Astrocyte of the spinal cord (primary cell): ENCODE measurements around the gene USP26.
"Not testable (repeated sequence)": the region's sequence is repeated elsewhere in the genome, so short reads cannot be mapped to it uniquely, and the experiment has no call there.

Experiments
- DNase-seq: peaks from one replicate; pipeline ENCODE4 v3.0.0; 2011; ENCODE audit warnings: low read depth, low spot score
- H3K4me3 ChIP-seq: 2 replicates; pipeline ENCODE4 v1.5.1; 2011; ENCODE audit warnings: low read depth, mild to moderate bottlenecking, low read length, moderate library complexity
- in situ Hi-C: cut with HindIII; loops from 2 replicates; pipeline ENCODE4 v1.10.0; 2017; ENCODE audit warnings: low sequenced_read_pairs
- TF ChIP-seq, protein P1 (sequence below): IDR thresholded peaks from 2 replicates; pipeline ENCODE4 v1.5.1; 2012; ENCODE audit warnings: low read depth, mild to moderate bottlenecking, low read length, inconsistent platforms

The USP26 gene

DNA sequence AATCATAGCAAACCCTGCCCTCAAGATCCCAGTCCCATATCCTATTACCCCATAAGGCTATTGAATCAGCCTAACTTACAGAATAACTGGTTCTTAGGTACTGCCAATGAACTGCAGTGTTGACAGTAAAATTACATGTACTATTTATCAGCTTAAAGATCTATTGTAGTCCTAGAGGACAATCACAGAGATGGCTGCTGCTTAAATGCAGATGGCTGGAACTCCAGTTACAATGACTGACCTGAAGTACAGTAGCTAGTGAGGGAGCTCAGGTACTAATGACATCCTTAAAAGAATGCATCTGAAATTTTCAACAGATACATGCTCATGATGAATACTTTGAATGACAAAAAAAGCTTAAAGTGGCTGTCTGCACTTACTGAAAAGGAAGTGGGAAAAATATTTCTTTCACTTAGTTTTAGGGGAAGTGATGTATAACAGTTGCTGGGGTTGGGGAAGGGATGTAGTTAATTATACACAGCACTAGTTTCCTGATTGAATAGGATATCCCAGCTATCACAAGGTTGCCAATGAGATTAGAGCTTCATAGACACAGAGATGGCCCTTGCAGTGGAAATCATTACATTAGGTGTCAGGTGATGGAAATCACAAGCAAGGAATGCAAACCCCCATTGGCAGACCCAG, 42.0 kb downstream of the USP26 start:
- TF ChIP-seq, protein P1, sequence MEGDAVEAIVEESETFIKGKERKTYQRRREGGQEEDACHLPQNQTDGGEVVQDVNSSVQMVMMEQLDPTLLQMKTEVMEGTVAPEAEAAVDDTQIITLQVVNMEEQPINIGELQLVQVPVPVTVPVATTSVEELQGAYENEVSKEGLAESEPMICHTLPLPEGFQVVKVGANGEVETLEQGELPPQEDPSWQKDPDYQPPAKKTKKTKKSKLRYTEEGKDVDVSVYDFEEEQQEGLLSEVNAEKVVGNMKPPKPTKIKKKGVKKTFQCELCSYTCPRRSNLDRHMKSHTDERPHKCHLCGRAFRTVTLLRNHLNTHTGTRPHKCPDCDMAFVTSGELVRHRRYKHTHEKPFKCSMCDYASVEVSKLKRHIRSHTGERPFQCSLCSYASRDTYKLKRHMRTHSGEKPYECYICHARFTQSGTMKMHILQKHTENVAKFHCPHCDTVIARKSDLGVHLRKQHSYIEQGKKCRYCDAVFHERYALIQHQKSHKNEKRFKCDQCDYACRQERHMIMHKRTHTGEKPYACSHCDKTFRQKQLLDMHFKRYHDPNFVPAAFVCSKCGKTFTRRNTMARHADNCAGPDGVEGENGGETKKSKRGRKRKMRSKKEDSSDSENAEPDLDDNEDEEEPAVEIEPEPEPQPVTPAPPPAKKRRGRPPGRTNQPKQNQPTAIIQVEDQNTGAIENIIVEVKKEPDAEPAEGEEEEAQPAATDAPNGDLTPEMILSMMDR = no peak
- DNase-seq = no peak
- H3K4me3 ChIP-seq = no peak overlapping the region
- in situ Hi-C loops = no loop called here

DNA sequence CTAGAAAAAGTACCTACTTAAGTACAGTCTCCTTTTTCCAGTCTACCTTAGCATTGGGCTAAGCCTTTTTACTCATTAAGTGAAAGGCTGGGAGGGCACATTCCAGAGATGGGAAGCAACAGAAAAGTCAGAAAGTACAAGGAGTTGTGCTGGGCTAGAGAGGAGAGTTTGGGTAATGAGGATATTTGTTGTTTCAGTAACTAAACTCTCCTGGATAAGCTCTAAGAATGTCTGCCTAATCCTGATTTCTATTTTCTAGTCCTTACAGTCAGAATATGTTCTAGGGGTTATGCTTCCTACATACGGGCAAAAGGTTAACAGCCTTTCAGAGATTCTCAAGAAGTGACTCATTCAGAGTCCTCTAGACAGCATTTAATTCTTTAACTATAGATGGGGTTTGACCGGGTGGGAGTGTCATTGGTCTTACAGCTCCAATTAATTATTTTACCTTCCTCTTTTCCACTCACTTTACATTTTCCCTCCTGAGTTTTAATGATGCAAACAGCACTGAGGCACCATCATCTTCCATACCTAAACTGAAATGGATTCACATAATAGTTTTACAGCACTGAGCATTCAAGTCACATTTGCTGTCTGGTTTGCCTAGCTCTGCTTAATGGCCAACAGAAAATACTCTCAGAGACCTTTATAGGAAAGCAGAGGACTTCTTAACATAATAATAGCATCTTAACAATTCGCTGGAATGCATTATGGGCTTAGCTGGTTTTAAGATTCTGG, 42.9 kb downstream of the USP26 start:
- no peak overlapping the region for H3K4me3 ChIP-seq
- TF ChIP-seq, protein P1 = no peak
- peak; percentile 14 for DNase-seq
- in situ Hi-C loops = no loop called here

DNA sequence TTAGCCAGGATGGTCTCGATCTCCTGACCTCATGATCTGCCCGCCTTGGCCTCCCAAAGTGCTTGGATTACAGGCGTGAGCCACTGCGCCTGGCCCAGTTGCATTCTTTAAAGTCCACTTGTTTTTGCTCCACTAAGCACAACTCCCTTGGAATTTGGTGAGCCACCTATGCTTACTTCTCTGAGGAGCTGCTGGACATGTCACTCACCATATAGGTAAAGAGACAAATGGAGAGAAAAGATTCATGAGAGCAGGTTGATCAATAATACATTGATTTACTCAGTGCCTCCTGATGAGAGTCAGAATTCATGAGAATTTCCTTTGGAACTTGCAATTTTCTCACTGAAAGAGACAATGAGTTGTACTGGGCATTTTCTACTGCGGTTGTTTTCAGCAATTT, 48.2 kb downstream of the USP26 start:
- TF ChIP-seq, protein P1 = no peak

DNA sequence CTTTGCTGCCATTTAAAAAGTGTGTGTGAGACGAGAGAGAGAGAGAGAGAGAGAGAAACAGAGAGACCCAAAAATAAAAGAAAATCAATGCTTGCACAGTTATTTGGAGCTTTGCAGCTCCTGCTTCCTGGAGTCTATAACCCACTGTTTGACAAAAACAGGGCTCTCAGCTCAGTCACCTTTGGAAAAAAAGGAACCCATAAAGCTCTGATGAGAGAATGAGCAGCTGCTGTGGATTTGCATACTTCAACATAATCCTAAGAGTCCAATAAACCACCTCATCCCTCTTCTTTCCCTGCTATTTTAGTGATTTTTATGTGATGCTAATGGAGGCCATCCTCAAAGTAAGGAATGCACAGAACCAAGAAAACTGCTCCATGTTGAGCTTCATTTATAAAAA, 50.3 kb downstream of the USP26 start:
- DNase-seq = no peak
- no peak overlapping the region for H3K4me3 ChIP-seq
- TF ChIP-seq, protein P1 = no peak
- in situ Hi-C loops = no loop called here

More for the DNA sequence above, 48.2 kb downstream of the USP26 start:
- H3K4me3 ChIP-seq = no peak overlapping the region
- DNase-seq = no peak
- in situ Hi-C loops = no loop called here

DNA sequence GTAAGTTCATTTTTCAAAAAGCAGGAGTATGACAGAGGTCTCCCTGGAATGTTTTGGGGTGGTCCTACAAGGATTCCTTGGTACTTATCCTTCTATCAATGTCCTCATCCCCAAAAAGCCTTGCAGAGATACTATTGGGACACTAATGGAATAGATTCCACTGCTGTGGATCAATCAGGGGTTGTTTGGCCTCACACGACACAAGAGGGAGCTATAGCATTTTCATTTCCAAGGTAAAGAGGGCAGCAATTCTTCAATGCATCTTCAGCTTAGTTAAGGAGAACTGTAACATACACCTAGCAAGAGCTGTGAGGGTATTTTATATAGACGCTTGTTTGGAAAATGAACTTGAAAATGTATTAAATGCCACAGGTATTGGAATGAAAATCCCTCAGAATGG, 50.9 kb downstream of the USP26 start:
- in situ Hi-C loops = no loop called here

DNA sequence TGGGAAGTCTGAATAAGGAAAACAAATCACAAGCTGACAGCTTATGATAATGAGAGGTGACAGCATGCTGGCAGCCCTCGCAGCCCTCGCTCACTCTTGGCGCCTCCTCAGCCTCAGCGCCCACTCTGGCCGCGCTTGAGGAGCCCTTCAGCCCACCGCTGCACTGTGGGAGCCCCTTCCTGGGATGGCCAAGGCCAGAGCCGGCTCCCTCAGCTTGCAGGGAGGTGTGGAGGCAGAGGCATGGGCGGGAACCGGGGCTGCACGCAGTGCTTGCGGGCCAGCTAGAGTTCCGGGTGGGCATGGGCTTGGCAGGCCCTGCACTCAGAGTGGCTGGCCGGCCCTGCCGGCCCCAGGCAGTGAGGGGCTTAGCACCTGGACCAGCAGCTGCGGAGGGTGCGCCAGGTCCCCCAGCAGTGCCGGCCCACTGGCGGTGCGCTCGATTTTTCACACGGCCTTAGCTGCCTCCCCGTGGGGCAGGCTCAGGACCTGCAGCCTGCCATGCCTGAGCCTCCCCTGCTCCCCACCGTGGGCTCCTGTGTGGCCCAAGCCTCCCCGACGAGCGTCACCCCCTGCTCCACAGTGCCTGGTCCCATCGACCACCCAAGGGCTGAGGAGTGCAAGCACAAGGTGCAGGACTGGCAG, 52.6 kb downstream of the USP26 start:
- in situ Hi-C loops, H3K4me3 ChIP-seq, DNase-seq: not testable (repeated sequence)

More for the DNA sequence above, 50.9 kb downstream of the USP26 start:
- TF ChIP-seq, protein P1 = peak; percentile 42
- peak; percentile 8 for DNase-seq
- H3K4me3 ChIP-seq = no peak overlapping the region

DNA sequence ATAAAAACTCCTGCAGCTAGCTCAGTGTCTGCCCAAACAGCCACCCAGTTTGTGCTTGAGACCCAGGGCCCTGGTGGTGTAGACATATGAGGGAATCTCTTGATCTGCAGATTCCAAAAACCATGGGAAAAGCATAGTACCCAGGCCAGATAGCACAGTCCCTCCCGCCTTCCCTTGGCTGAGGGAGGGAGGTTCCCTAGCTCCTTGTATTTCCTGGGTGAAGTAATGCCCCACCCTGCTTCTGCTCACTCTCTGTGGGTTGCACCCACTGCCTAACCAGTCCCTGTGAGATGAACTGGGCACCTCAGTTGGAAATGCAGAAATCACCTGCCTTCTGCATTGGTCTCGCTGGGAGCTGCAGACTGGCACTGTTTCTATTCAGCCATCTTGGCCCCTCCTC, 54.6 kb downstream of the USP26 start:
- no peak overlapping the region for H3K4me3 ChIP-seq
- no peak for DNase-seq
- TF ChIP-seq, protein P1 = no peak
- in situ Hi-C loops = no loop called here
